ENCODE measurements around the gene PHF2.

Gene PHF2

DNA sequence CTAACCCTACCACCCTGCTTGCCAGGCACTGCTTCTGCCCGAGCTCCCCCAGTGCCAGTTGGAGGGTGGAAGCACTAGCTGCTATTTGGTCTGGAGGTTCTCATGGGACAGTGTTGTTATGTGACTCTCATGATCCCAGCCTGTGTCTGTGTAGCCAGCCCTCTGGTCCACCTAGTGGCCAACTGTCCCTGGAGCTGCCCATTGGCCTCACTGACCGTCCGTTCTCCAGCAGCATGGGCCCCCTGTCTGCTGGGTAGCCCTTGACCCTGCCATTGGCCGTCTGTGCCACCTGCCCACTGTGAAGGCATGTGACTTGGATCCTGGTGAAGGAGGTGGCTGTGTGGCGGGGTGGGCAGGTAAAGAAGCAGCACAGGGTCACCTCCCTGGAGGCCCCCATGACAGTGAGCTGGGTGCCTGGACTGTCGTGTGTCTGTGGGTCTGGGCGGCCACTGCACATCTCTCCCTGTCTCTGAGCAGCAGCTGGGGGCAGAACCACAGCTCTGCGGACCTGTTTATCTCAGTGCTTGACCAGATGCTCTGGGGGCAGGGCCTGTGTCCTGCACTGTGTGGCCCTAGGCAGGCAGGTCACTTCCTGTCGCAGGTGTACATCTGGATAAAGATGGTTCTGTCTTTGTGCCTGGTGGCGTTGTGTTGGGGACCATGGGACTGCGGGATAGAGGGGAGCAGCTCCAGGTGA lies 11.4 kb downstream of the PHF2 start:
- no peak for DNase-seq

GRCh38 chr9:93588641-93589609 lies 12.5 kb downstream of the PHF2 start:
- peak; percentile 15 for DNase-seq

DNA sequence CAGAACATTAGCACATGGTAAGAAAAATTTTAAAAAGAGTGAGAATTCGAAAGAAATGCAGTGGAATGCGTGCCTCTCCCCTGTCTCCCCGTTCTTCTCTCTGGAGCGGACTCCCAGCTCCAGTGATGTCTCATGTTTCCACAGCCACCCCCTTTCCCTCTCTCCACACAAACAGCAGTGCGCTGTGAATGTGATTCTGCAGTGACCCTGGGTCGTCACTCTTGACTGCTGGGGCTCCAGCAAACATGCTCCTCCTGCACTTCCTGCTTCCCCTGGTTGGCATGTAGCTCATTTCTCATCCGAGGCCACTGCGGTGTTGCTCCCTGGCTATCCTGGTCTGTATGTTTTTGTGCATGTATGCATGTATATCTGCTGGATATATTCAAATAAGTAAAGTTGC lies 13.3 kb downstream of the PHF2 start:
- DNase-seq = peak; percentile 24

GRCh38 chr9:93590609-93591234 lies 14.3 kb downstream of the PHF2 start:
- DNase-seq = no peak

- no peak for DNase-seq
Measured at GRCh38 chr9:93591301-93592007, 15.1 kb downstream of the PHF2 start.

- DNase-seq = no peak
Measured at GRCh38 chr9:93592008-93592642, 15.7 kb downstream of the PHF2 start.

DNA sequence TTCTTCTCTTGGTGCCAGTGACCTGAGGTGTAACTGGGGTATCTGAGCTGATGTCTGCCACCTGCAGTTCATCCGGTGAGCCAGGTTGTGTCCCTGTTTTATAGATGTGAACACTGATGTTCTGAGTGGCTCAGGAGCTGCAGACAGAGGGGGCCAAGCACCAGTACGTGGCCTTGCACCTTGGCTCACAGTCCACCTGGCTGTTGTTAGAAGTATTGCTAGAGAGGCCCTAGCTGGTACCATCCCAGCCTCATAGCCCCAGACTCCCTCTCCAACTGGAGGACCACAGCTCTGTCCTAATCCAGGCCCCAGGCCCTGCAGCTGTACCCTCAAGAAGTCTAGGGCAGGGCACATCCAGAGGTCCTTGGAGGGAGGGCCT lies 16.2 kb downstream of the PHF2 start:
- no peak for DNase-seq

DNA sequence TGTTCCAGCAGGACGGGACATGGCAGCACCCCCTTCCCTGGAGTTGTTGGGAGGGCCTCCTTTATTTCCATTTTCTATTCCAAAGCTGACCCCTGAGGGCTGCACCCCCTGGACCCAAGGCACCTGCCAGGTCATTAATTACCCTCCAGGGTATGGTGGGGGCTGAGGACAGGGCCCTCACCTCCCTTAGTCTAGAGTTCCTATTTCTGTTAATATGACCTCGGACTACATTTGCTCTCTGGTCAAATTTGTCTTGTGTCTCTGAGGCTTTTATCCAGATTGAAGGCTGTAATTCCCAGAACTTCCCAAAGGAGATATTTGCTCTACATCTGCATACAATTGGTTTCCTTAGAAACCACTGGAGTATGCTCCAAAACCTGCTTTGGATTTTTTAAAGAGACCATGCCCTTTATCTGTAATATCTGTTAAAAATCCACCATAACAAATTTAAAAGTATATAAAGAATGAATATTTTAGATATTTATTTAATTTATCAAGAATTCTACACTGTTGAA lies 16.8 kb downstream of the PHF2 start:
- DNase-seq = no peak

GRCh38 chr9:93594041-93594756 lies 17.8 kb downstream of the PHF2 start:
- no peak for DNase-seq

GRCh38 chr9:93595461-93595860 lies 19.1 kb downstream of the PHF2 start:
- no peak for DNase-seq

- DNase-seq = no peak
Measured at GRCh38 chr9:93595861-93596365, 19.5 kb downstream of the PHF2 start.

DNA sequence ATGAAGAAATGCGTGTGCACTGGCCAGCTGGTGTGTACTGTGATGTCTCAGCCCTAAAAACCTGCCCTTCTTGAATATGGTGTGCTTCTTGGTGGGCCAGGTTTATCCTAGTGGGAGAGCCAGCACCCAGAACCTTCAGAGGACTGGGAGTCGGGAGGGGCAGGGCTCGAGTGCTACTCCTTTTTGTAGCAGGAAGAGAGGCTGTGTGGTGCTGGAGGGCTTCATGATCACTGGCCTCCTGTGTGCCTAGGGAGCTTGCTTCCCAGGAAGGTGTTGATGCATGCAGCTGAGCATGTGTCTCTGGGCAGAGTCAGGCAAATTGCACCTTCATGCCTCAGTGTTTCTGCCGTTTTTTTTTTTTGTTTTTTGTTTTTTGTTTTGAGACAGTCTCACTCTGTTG lies 20.0 kb downstream of the PHF2 start:
- DNase-seq = no peak

DNA sequence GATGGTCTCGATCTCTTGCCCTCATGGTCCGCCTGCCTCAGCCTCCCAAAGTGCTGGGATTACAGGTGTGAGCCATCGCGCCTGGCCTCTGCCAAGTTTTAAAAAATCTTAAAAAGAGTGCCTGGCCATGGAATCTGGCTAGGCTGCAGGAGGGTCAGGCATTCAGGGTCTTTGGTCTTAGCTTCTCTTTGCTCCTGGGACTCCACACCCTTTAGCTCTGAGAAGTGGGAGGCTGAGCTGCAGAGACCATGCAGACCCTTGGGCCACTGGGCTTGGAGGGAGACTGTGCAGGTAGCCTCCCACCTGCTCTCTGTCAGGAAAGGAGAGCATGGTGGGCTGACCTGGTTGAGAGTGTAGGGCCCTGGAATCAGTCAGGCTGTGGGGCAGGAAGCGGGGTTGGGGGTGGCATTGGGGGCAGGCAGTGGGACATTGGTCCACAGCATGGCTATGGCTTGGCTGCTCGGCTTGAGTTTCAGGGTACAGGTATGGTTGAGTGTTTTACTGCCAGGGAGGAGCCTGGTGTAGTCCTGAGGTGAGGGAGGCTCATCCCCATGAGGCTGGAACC lies 20.8 kb downstream of the PHF2 start:
- DNase-seq = no peak

DNA sequence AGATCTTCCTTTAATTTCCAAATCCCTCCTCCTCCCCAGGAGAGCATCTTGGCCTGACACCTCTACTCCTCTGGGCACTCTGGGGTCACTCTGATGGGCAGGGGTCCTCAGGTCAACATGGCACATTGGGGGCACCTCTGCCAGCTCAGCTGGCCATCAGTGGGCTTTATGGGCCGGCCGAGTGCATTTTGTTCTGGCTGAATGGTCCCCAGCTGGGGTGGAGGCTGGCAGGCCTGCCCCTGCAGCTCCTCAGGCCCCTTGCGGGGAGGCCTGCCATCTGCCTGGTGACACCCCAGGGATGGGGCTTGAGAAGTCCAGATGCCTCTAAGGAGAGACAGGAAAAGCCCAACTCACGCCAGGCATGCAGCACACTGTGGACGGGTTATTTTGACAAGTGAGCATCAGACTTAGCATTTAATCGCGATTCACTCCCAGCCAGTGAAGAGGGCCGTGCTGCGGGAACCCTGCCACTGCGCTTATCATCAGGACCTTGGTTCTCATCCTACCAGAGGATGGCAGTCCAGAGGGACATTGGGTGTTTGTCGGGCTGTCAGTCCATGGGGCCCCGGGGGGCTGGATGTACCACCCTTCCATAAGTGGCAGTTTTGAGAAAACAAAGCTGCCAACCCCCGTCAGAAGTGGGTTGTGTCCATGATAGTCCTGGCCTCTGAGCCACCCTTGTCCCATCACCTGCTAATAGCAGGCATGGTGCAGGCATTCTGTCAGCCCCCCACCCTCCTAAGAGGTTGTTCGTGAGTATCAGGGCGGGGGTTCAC lies 21.7 kb downstream of the PHF2 start:
- no peak for DNase-seq

GRCh38 chr9:93598647-93599241 lies 22.4 kb downstream of the PHF2 start:
- no peak for DNase-seq

GRCh38 chr9:93599571-93600403 lies 23.4 kb downstream of the PHF2 start:
- no peak for DNase-seq

DNA sequence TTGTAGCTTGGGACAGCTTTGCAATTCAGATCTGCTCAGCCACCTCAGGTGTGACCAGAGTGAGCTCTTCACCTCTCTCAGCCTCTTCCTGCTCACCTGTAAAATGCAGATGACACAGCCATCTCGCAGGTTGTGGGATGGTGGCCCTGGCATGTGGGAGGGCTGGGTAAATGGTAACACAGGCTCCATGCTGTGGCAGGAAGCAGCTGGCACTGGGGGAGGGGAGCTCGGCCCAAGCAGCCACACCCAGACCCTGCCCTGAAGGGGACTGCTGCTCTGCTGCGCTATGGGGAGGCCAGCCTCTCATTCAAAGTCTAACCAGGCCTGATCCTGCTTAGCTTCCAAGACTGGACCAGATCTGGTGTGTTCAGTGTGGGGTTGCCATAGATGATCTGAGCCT lies 24.1 kb downstream of the PHF2 start:
- no peak for DNase-seq

- no peak for DNase-seq
Measured at GRCh38 chr9:93601063-93601462, 24.7 kb downstream of the PHF2 start.

DNA sequence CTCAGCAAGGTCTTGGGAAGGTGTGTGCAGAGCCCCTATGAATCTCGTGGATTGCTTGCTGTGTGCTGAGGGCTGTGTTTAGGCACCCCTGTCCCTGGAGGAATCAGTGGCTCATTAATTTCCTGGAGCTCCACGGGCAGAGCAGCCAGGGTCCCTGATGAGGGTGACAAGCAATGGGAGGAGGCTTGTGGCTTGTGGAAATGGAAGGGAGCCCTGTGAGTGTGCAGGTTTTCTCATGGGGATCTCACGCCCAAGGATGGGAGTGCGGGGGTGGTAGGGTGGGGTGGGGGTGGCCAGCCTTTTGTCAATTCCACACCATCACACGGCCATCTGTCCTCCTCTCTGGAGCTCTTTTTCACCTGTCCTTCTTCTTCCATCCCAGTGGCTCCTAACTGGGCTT lies 25.3 kb downstream of the PHF2 start:
- no peak for DNase-seq

All from fibroblast of skin of right quadriceps (primary cell).